KOPT-K1 (cell line): ENCODE data around the gene CIBAR2.

Source experiments
- H3K27ac ChIP-seq: fragments of 200-600 bp; sonication (generic); 2 replicates; pipeline ENCODE4 v1.5.1; 2016; ENCODE audit warnings: antibody characterized with exemption, mild to moderate bottlenecking, low read depth, low read length; ENCODE audit not compliant: poor library complexity, severe bottlenecking
- H3K36me3 ChIP-seq: fragments of 200-600 bp; sonication (generic); 2 replicates; pipeline ENCODE4 v1.5.1; 2017; ENCODE audit warnings: antibody characterized with exemption, mild to moderate bottlenecking, low read length, moderate library complexity; ENCODE audit not compliant: insufficient read depth
- H3K9me3 ChIP-seq: fragments of 200-600 bp; sonication (generic); 2 replicates; pipeline ENCODE4 v1.5.1; 2017; ENCODE audit warnings: antibody characterized with exemption, low read length, mild to moderate bottlenecking; ENCODE audit not compliant: insufficient read depth, poor library complexity, severe bottlenecking

The CIBAR2 gene

GRCh38 chr16:85077576-85078125, 34.6 kb downstream of the CIBAR2 start:
- no peak overlapping the region for H3K27ac ChIP-seq
- H3K36me3 ChIP-seq = no peaks in the 10 kb centered on the region
- H3K9me3 ChIP-seq = no peaks in the 10 kb centered on the region

- Histone ChIP-seq H3K9me3 (no peaks in the 10 kb centered on the region), H3K27ac (no peak overlapping the region), H3K36me3 (no peaks in the 10 kb centered on the region)
Measured at GRCh38 chr16:85077039-85077438, 35.2 kb downstream of the CIBAR2 start.

GRCh38 chr16:85075236-85075924, 36.9 kb downstream of the CIBAR2 start:
- Histone ChIP-seq H3K27ac (no peak overlapping the region), H3K9me3 (no peaks in the 10 kb centered on the region), H3K36me3 (no peaks in the 10 kb centered on the region)

- H3K27ac ChIP-seq = no peak overlapping the region
- H3K36me3 ChIP-seq = no peaks in the 10 kb centered on the region
- H3K9me3 ChIP-seq = no peaks in the 10 kb centered on the region
Measured at GRCh38 chr16:85074225-85074914, 37.9 kb downstream of the CIBAR2 start.

GRCh38 chr16:85072947-85073346, 39.3 kb downstream of the CIBAR2 start:
- Histone ChIP-seq H3K27ac (no peak overlapping the region), H3K36me3 (no peaks in the 10 kb centered on the region), H3K9me3 (no peaks in the 10 kb centered on the region)

GRCh38 chr16:85072076-85072860, 40.0 kb downstream of the CIBAR2 start:
- no peak overlapping the region for H3K27ac ChIP-seq
- no peaks in the 10 kb centered on the region for H3K9me3 ChIP-seq
- H3K36me3 ChIP-seq = no peaks in the 10 kb centered on the region

GRCh38 chr16:85069171-85069570, 43.1 kb downstream of the CIBAR2 start:
- Histone ChIP-seq H3K36me3 (no peaks in the 10 kb centered on the region), H3K27ac (no peak overlapping the region), H3K9me3 (no peaks in the 10 kb centered on the region)

GRCh38 chr16:85068746-85069145, 43.5 kb downstream of the CIBAR2 start:
- Histone ChIP-seq H3K36me3 (no peaks in the 10 kb centered on the region), H3K9me3 (no peaks in the 10 kb centered on the region), H3K27ac (no peak overlapping the region)

GRCh38 chr16:85067426-85067825, 44.8 kb downstream of the CIBAR2 start:
- H3K27ac ChIP-seq = no peak overlapping the region
- H3K9me3 ChIP-seq = no peaks in the 10 kb centered on the region
- no peaks in the 10 kb centered on the region for H3K36me3 ChIP-seq

GRCh38 chr16:85067024-85067423, 45.2 kb downstream of the CIBAR2 start:
- Histone ChIP-seq H3K27ac (no peak overlapping the region), H3K9me3 (no peaks in the 10 kb centered on the region), H3K36me3 (no peaks in the 10 kb centered on the region)

GRCh38 chr16:85066346-85066885, 45.9 kb downstream of the CIBAR2 start:
- Histone ChIP-seq H3K36me3 (no peaks in the 10 kb centered on the region), H3K27ac (no peak overlapping the region), H3K9me3 (no peaks in the 10 kb centered on the region)

- no peaks in the 10 kb centered on the region for H3K36me3 ChIP-seq
- H3K27ac ChIP-seq = no peak overlapping the region
- H3K9me3 ChIP-seq = no peaks in the 10 kb centered on the region
Measured at GRCh38 chr16:85065099-85065498, 47.2 kb downstream of the CIBAR2 start.

- H3K36me3 ChIP-seq = no peaks in the 10 kb centered on the region
- H3K9me3 ChIP-seq = no peaks in the 10 kb centered on the region
- no peak overlapping the region for H3K27ac ChIP-seq
Measured at GRCh38 chr16:85064186-85064585, 48.1 kb downstream of the CIBAR2 start.

- Histone ChIP-seq H3K27ac (no peak overlapping the region), H3K9me3 (no peaks in the 10 kb centered on the region), H3K36me3 (no peaks in the 10 kb centered on the region)
Measured at GRCh38 chr16:85062845-85063244, 49.4 kb downstream of the CIBAR2 start.

GRCh38 chr16:85062323-85062722, 49.9 kb downstream of the CIBAR2 start:
- no peaks in the 10 kb centered on the region for H3K9me3 ChIP-seq
- no peak overlapping the region for H3K27ac ChIP-seq
- no peaks in the 10 kb centered on the region for H3K36me3 ChIP-seq
